Skin epidermis (tissue), 12 donors: ENCODE measurements around the gene ZBTB32.

Experiments
- H3K27ac ChIP-seq, 21 experiments: fragments of 200-600 bp; sonication (generic) in 11 of 21; one replicate each; pipeline ENCODE4 v1.5.0; 2020; ENCODE audit warnings: mild to moderate bottlenecking in 3 of 21, inconsistent platforms in 2 of 21, moderate library complexity in 2 of 21
- H3K4me3 ChIP-seq, 7 experiments: fragments of 200-600 bp; sonication (generic) in 2 of 7; one replicate each; pipeline ENCODE4 v1.5.0; 2020; ENCODE audit warnings: inconsistent platforms in 2 of 7, mild to moderate bottlenecking in 2 of 7, moderate library complexity in 1 of 7

Gene ZBTB32

DNA sequence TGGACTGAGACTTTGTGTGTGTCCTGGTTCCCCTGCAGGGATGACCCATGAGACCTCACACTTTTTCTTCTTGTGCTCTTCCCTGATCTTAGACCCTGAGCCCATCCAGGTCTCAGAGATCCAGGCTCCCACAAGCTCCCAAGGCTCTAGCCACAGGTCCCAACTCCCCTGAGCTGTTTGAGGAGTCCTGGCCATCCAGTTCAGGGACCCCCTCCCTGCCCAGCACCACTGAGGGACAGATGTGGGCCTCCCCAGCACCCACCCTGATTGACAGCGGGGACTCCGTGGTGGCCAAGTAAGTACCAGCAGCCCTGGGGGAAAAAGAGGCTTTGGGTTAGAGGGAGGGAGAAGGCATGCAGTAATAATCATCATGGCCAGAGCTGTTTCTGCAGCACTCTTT lies 55.3 kb downstream of the ZBTB32 start:
- no peak overlapping the region for H3K4me3 ChIP-seq
- no peak overlapping the region for H3K27ac ChIP-seq

DNA sequence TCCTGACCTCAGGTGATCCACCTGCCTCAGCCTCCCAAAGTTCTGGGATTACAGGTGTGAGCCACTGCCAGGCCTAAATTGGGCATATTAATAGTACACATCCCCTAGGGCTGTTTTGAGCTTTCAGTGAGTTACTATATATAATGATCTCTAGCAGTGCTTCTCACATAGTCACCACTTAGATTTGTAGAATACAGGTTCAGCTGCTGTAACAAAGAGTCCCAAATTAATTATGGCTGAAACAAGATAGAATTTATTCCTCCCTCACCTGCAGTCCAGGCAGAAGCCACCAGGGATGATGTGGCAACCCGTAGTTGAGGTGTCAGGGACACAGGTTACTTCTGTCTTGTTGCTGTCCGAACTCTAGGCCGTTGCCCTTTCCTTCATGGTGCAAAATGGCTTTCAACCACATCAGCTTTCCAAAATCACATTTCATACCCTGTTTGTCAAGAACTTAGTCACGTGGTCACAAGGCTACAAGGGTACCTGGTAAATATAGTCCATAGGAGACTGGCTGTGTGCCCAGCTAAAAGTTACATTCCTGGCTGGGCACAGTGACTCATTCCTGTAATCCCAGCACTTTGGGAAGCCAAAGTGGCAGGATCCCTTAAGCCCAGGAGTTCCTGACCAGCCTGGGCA lies 56.5 kb downstream of the ZBTB32 start:
- H3K4me3 ChIP-seq = no peak overlapping the region
- no peak overlapping the region for H3K27ac ChIP-seq

DNA sequence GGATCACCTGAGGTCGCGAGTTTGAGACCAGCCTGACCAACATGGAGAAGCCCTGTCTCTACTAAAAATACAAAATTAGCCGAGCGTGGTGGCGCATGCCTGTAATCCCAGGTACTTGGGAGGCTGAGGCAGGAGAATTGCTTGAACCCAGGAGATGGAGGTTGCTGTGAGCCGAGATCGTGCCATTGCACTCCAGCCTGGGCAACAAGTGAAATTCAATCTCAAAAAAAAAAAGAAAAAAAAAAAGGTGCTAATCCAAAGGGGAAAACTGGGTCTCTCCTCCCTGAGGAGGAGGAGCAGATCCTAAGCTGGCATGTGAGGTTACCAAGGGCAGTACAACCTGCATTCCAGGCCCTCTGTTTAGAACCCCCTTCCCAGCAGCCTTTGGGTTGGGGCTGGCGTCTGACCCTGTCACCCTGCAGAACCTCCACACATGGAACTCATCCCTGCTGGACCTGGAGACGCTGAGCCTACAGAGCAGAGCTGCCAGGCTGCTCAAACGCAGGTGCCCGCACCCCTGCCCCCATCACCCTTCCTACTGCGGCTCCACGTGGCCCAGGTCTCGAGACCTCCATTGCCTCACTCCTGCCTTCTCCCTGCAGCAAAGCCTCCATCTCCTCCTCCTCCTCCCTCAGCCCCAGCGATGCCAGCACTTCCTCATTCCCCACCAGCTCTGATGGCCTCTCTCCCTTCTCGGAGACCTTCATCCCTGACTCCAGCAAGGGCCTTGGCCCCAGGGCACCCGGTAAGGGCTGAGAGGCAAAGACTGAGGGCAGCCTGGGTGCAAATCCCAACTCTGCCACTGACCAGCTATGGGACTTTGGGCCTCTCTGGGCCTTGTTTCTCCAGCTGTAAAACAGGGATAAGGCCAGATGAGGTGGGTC lies 60.3 kb downstream of the ZBTB32 start:
- Histone ChIP-seq H3K4me3 (no peak overlapping the region), H3K27ac (no peak overlapping the region)
